T-helper 22 cell (primary cell): ENCODE results near the gene LSAMP.

Experiments used
- DNase-seq: peaks from one replicate; pipeline ENCODE4 v3.0.0-alpha.2; 2020; ENCODE audit warnings: low read depth

The LSAMP gene

GRCh38 chr3:116354382-116354781 lies 90.9 kb downstream of the LSAMP start:
- no peak for DNase-seq

GRCh38 chr3:116350119-116350733 lies 95.1 kb downstream of the LSAMP start:
- DNase-seq: no peak

GRCh38 chr3:116348216-116348615 lies 97.1 kb downstream of the LSAMP start:
- no peak for DNase-seq

- no peak for DNase-seq
Observed at GRCh38 chr3:116342499-116342898, 102.8 kb downstream of the LSAMP start.

GRCh38 chr3:116341899-116342298 lies 103.4 kb downstream of the LSAMP start:
- no peak for DNase-seq

GRCh38 chr3:116341381-116341780 lies 103.9 kb downstream of the LSAMP start:
- no peak for DNase-seq

GRCh38 chr3:116340680-116341216 lies 104.5 kb downstream of the LSAMP start:
- DNase-seq: no peak

- DNase-seq: no peak
Observed at GRCh38 chr3:116339441-116340028, 105.8 kb downstream of the LSAMP start.

GRCh38 chr3:116338713-116339112 lies 106.6 kb downstream of the LSAMP start:
- no peak for DNase-seq

GRCh38 chr3:116337229-116337628 lies 108.1 kb downstream of the LSAMP start:
- no peak for DNase-seq

- DNase-seq: no peak
Observed at GRCh38 chr3:116331380-116331779, 113.9 kb downstream of the LSAMP start.

GRCh38 chr3:116322750-116323375 lies 122.4 kb downstream of the LSAMP start:
- no peak for DNase-seq

GRCh38 chr3:116318370-116318769 lies 126.9 kb downstream of the LSAMP start:
- no peak for DNase-seq

GRCh38 chr3:116316771-116317170 lies 128.5 kb downstream of the LSAMP start:
- DNase-seq: no peak

- no peak for DNase-seq
Observed at GRCh38 chr3:116314476-116314875, 130.8 kb downstream of the LSAMP start.

GRCh38 chr3:116306720-116307119 lies 138.6 kb downstream of the LSAMP start:
- DNase-seq: no peak

GRCh38 chr3:116306149-116306548 lies 139.1 kb downstream of the LSAMP start:
- DNase-seq: no peak

GRCh38 chr3:116302087-116302747 lies 143.1 kb downstream of the LSAMP start:
- DNase-seq: no peak

- DNase-seq: no peak
Observed at GRCh38 chr3:116301422-116301821, 143.9 kb downstream of the LSAMP start.

GRCh38 chr3:116300226-116300625 lies 145.1 kb downstream of the LSAMP start:
- DNase-seq: no peak

- no peak for DNase-seq
Observed at GRCh38 chr3:116299646-116300081, 145.6 kb downstream of the LSAMP start.

GRCh38 chr3:116298151-116298550 lies 147.1 kb downstream of the LSAMP start:
- no peak for DNase-seq

GRCh38 chr3:116291141-116291540 lies 154.1 kb downstream of the LSAMP start:
- no peak for DNase-seq
